ENCODE data around the gene CGREF1. TPM values are rescaled to one million over a fixed set of nuclear protein-coding genes. Genes with fewer than 3 reads are reported as not detected.

The CGREF1 gene
- total RNA-seq, 1 donor from 2014 or later = 2.2 TPM

DNA sequence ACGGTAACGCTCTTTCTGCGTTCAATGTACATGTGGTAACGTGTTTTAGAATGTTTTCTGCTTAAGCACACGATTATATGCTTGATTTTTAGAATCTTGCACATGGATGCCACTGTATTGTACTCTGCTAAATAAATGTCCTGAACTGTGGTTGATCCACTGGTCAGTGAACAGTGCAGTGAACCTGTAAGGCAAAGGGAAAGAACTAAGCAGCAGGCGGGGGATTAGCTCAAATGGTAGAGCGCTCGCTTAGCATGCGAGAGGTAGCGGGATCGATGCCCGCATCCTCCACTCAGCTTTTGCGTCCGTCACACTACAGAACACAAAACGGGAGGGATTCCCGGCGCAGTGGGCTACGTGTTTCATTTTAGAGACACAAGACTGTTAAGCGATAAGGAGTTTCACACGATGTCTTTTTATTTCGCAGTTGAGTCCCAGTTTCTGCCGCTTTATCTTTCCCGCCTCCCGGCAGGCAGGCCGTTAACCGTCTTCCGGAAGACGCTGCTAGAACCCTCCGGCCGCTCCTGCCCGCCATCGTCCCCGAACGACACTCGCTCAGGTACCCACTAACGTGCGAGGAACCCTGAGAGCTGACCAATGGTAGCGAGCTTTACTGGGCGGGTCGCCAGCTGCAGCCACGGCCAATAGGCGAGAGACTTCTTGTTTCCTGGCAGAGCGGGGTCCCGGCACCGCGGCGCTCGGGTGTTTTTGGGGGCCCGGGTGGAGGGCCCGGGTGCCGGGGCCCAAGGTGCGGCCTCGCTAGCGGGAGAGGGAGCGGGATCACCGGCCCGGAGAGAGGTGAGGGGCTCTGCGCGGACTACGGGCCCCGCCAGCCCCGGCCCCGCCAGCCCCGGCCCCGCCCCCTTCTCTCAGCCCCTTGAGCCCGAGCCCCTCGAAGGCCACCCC is 67.7 kb downstream of the CGREF1 start, which contains the start of gene AGBL5:
TSS of gene AGBL5 (plus strand) at position 673 of the 906 bp plus-strand sequence. CDS start 1,291 bp downstream, outside the sequence.
- Histone ChIP-seq H3K27me3 (no peaks in the 10 kb centered on the region), H3K9me3 (no peaks in the 10 kb centered on the region), H3K36me3 (peaks cover 0 to 29% of the 10 kb centered on the region in 2 donors), H3K4me3 (peak within 1 kb of the TSS; percentile 71 to 93), H3K27ac (peak within 1 kb of the TSS; percentile 95), H3K4me1 (peaks cover 22% of the 10 kb centered on the region)
- intact Hi-C loops (cut with DNase I) = loop anchor here (2.0 kb wide), 1 partner anchor 36 kb away; the partner anchor contains the start of gene KHK
- DNase-seq (ENCODE audit: extremely low spot score in 2 of 2) = peak in 1 of 2 donors; percentile 96
- TF ChIP-seq POLR2AphosphoS5 (IDR thresholded peaks at IDR 0.05; ENCODE audit: insufficient read depth in 1 of 2, low read depth in 1 of 2) (peak; percentile 17 to 95), POLR2A (IDR thresholded peaks at IDR 0.05) (peak in 1 of 2 donors; percentile 54)
- TF ChIP-seq, protein P1, sequence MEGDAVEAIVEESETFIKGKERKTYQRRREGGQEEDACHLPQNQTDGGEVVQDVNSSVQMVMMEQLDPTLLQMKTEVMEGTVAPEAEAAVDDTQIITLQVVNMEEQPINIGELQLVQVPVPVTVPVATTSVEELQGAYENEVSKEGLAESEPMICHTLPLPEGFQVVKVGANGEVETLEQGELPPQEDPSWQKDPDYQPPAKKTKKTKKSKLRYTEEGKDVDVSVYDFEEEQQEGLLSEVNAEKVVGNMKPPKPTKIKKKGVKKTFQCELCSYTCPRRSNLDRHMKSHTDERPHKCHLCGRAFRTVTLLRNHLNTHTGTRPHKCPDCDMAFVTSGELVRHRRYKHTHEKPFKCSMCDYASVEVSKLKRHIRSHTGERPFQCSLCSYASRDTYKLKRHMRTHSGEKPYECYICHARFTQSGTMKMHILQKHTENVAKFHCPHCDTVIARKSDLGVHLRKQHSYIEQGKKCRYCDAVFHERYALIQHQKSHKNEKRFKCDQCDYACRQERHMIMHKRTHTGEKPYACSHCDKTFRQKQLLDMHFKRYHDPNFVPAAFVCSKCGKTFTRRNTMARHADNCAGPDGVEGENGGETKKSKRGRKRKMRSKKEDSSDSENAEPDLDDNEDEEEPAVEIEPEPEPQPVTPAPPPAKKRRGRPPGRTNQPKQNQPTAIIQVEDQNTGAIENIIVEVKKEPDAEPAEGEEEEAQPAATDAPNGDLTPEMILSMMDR (IDR thresholded peaks at IDR 0.05) = no peak

Other genes with a start within 250 kb of the CGREF1 start
- gene MAPRE3, start 148.5 kb downstream of the CGREF1 start, total RNA-seq = 20.6 TPM
- 53.3 TPM for gene TMEM214, start 86.2 kb downstream of the CGREF1 start, total RNA-seq
- 8.8 TPM for gene AGBL5, start 67.5 kb downstream of the CGREF1 start, total RNA-seq
- gene OST4, start 47.5 kb downstream of the CGREF1 start, total RNA-seq = 269 TPM
- gene EMILIN1, start 40.5 kb downstream of the CGREF1 start, total RNA-seq = 100 TPM
- gene KHK, start 32.4 kb downstream of the CGREF1 start, total RNA-seq = 9.3 TPM
- not detected for gene ABHD1, start 4.7 kb upstream of the CGREF1 start, total RNA-seq
- 57.5 TPM for gene PREB, start 15.5 kb upstream of the CGREF1 start, total RNA-seq
- gene PRR30, start 20.3 kb upstream of the CGREF1 start, total RNA-seq = not detected
- 7.4 TPM for gene TCF23, start 29.9 kb upstream of the CGREF1 start, total RNA-seq
- gene ATRAID, start 92.9 kb upstream of the CGREF1 start, total RNA-seq = 150 TPM
- gene SLC5A6, start 93.1 kb upstream of the CGREF1 start, total RNA-seq = 37.3 TPM
- gene CAD, start 98.2 kb upstream of the CGREF1 start, total RNA-seq = 25.0 TPM
- gene SLC30A3, start 143.9 kb upstream of the CGREF1 start, total RNA-seq = 1.2 TPM
- gene DNAJC5G, start 156.3 kb upstream of the CGREF1 start, total RNA-seq = 1.5 TPM
- gene TRIM54, start 163.3 kb upstream of the CGREF1 start, total RNA-seq = 2.5 TPM
- gene UCN, start 189.3 kb upstream of the CGREF1 start, total RNA-seq = 3.2 TPM
- 55.7 TPM for gene MPV17, start 204.0 kb upstream of the CGREF1 start, total RNA-seq
- 67.5 TPM for gene GTF3C2, start 237.6 kb upstream of the CGREF1 start, total RNA-seq